K562 (cell line): ENCODE data around the gene C1orf198.

Experiments used
- ARID4B ChIP-seq: sonication (generic); formaldehyde crosslinking; IDR thresholded peaks from 2 replicates; pipeline ENCODE4 v1.8.0; 2022; ENCODE audit warnings: mild to moderate bottlenecking, missing genetic modification reagents
- CTCF ChIP-seq, 3 experiments: IDR thresholded peaks in 2 of 3; conservative IDR thresholded peaks in 1 of 3; 2 replicates each; pipeline ENCODE4 v1.5.1; 2011 to 2012; ENCODE audit warnings: low read length in 3 of 3, mild to moderate bottlenecking in 3 of 3, control low read depth in 2 of 3, improper control_type of control experiment in 1 of 3, inconsistent platforms in 1 of 3, low read depth in 1 of 3, mixed read lengths in 1 of 3, moderate library complexity in 1 of 3; ENCODE audit not compliant: insufficient read depth in 2 of 3
- EZH2 ChIP-seq: IDR thresholded peaks from 2 replicates; pipeline ENCODE4 v1.6.1; 2012; ENCODE audit warnings: low read depth, mild to moderate bottlenecking, inconsistent platforms, low read length, borderline replicate concordance
- FOXK2 ChIP-seq, 2 experiments: fragments of 450-650 bp; IDR thresholded peaks in 1 of 2; conservative IDR thresholded peaks in 1 of 2; 2 replicates each; pipeline ENCODE4 v1.6.1; 2016; ENCODE audit warnings: low read depth in 2 of 2, mild to moderate bottlenecking in 1 of 2
- KLF6 ChIP-seq: fragments of 250-450 bp; sonication (Bioruptor Pico); IDR thresholded peaks from 2 replicates; pipeline ENCODE4 v1.4.0; 2020; ENCODE audit warnings: mild to moderate bottlenecking, moderate library complexity, borderline replicate concordance
- ZNF232 ChIP-seq: sonication (generic); formaldehyde crosslinking; IDR thresholded peaks from 2 replicates; pipeline ENCODE4 v1.8.0; 2022; ENCODE audit warnings: mild to moderate bottlenecking, missing genetic modification reagents

- TF ChIP-seq KLF6 (CRISPR knock-in tag): no peak
- no peak for TF ChIP-seq CTCF (IDR thresholded peaks at IDR 0.05 in 2 of 3, conservative IDR thresholded peaks at IDR 0.05 in 1 of 3; ENCODE audit: insufficient read depth in 2 of 3, low read depth in 1 of 3, low read length in 3 of 3)
- TF ChIP-seq FOXK2 (conservative IDR thresholded peaks at IDR 0.05 in 1 of 2, IDR thresholded peaks at IDR 0.05 in 1 of 2; ENCODE audit: low read depth in 2 of 2): no peak
- no peak for TF ChIP-seq ZNF232 (CRISPR knock-in tag)
- TF ChIP-seq EZH2: no peak
- TF ChIP-seq ARID4B: no peak
Observed at GRCh38 chr1:230857822-230858221, 10.5 kb downstream of the C1orf198 start.
